GM23338 (cell line): Measurements from ENCODE around the gene MYOM1. TPM values are rescaled to one million over a fixed set of nuclear protein-coding genes. Genes with fewer than 3 reads are reported as not detected.
A peak's percentile ranks its signal among the peaks of the same experiment; 100 is the strongest.

Source experiments
- ATAC-seq: fragments of 200-7000 bp; cut with Tn5 transposase; 3 replicates; pipeline ENCODE4 v1.9.1; 2020
- DNase-seq: peaks from one replicate; pipeline ENCODE4 v3.0.0-alpha.2; 2015; ENCODE audit warnings: low spot score
- H2AFZ ChIP-seq: fragments of 200-600 bp; sonication (generic); 2 replicates; pipeline ENCODE4 v1.8.0; 2016; ENCODE audit warnings: antibody characterized with exemption, mild to moderate bottlenecking, moderate library complexity
- H3F3A ChIP-seq: fragments of 200-600 bp; sonication (generic); replicated peaks from 2 replicates; pipeline ENCODE4 v1.8.0; 2017; ENCODE audit warnings: antibody characterized with exemption, mixed run types, low read depth
- H3K27ac ChIP-seq: fragments of 200-600 bp; sonication (generic); 2 replicates; pipeline ENCODE4 v1.6.1; 2016; ENCODE audit warnings: low read depth
- H3K27me3 ChIP-seq: fragments of 200-600 bp; sonication (generic); 2 replicates; pipeline ENCODE4 v1.8.0; 2016; ENCODE audit warnings: mild to moderate bottlenecking, mixed run types, moderate library complexity; ENCODE audit not compliant: insufficient read depth
- H3K36me3 ChIP-seq: fragments of 200-600 bp; sonication (generic); 2 replicates; pipeline ENCODE4 v1.8.0; 2016; ENCODE audit warnings: mild to moderate bottlenecking; ENCODE audit not compliant: insufficient read depth
- H3K4me1 ChIP-seq: fragments of 200-600 bp; sonication (generic); 2 replicates; pipeline ENCODE4 v1.8.0; 2016; ENCODE audit warnings: mild to moderate bottlenecking, moderate library complexity; ENCODE audit not compliant: insufficient read depth
- H3K4me2 ChIP-seq: fragments of 200-600 bp; sonication (generic); 2 replicates; pipeline ENCODE4 v1.7.1; 2017; ENCODE audit warnings: mixed run types
- H3K4me3 ChIP-seq: fragments of 200-600 bp; sonication (generic); 2 replicates; pipeline ENCODE4 v1.6.1; 2016; ENCODE audit warnings: mixed run types
- H3K79me2 ChIP-seq: fragments of 200-600 bp; sonication (generic); replicated peaks from 2 replicates; pipeline ENCODE4 v1.8.0; 2017; ENCODE audit warnings: mild to moderate bottlenecking; ENCODE audit not compliant: insufficient read depth
- H3K9me2 ChIP-seq: fragments of 200-600 bp; sonication (generic); 2 replicates; pipeline ENCODE4 v1.8.0; 2017; ENCODE audit not compliant: insufficient read depth
- H4K20me1 ChIP-seq: fragments of 200-600 bp; sonication (generic); replicated peaks from 2 replicates; pipeline ENCODE4 v1.8.0; 2017; ENCODE audit warnings: mild to moderate bottlenecking; ENCODE audit not compliant: insufficient read depth
- H3K27ac Mint-ChIP-seq: 2 replicates; pipeline ENCODE4 v1.8.0; 2020; ENCODE audit warnings: inconsistent platforms, mild to moderate bottlenecking, moderate library complexity, mixed read lengths
- H3K27me3 Mint-ChIP-seq: 3 replicates; pipeline ENCODE4 v1.8.0; 2022; ENCODE audit warnings: low read depth, mild to moderate bottlenecking, moderate library complexity, mixed read lengths, inconsistent platforms; ENCODE audit not compliant: insufficient read depth, poor library complexity
- H3K36me3 Mint-ChIP-seq: 3 replicates; pipeline ENCODE4 v1.8.0; 2021; ENCODE audit warnings: low read depth, mild to moderate bottlenecking, inconsistent platforms, moderate library complexity, mixed read lengths
- H3K4me1 Mint-ChIP-seq: 3 replicates; pipeline ENCODE4 v1.8.0; 2020; ENCODE audit warnings: mild to moderate bottlenecking, inconsistent platforms, mixed read lengths
- H3K4me3 Mint-ChIP-seq: 3 replicates; pipeline ENCODE4 v1.8.0; 2021; ENCODE audit warnings: moderate library complexity, mild to moderate bottlenecking, inconsistent platforms, mixed read lengths
- H3K9me3 Mint-ChIP-seq: 3 replicates; pipeline ENCODE4 v1.8.0; 2020; ENCODE audit warnings: moderate library complexity, mild to moderate bottlenecking, inconsistent platforms, mixed read lengths
- CREB1 ChIP-seq: fragments of 250-450 bp; sonication (Bioruptor Pico); IDR thresholded peaks from 2 replicates; pipeline ENCODE4 v1.5.0; 2020; ENCODE audit warnings: low read depth, mild to moderate bottlenecking, moderate library complexity
- JUNB ChIP-seq: IDR thresholded peaks from one replicate; pipeline ENCODE4 v1.6.1; 2016; ENCODE audit warnings: antibody characterized with exemption; ENCODE audit not compliant: unreplicated experiment
- NANOG ChIP-seq: IDR thresholded peaks from 2 replicates; pipeline ENCODE4 v1.6.1; 2016; ENCODE audit warnings: antibody characterized with exemption, borderline replicate concordance
- POLR2AphosphoS5 ChIP-seq: IDR thresholded peaks from 2 replicates; pipeline ENCODE4 v1.6.1; 2016; ENCODE audit warnings: antibody characterized with exemption, low read depth
- STAT1 ChIP-seq: IDR thresholded peaks from one replicate; pipeline ENCODE4 v1.6.1; 2016; ENCODE audit warnings: antibody characterized with exemption; ENCODE audit not compliant: unreplicated experiment
- ZNF114 ChIP-seq: fragments of 250-450 bp; sonication (Bioruptor Pico); IDR thresholded peaks from 2 replicates; pipeline ENCODE4 v1.5.0; 2020; ENCODE audit warnings: mild to moderate bottlenecking, moderate library complexity
- ZNF331 ChIP-seq: fragments of 250-450 bp; sonication (Bioruptor Pico); IDR thresholded peaks from 2 replicates; pipeline ENCODE4 v1.5.0; 2020; ENCODE audit warnings: low read depth, mild to moderate bottlenecking, moderate library complexity
- polyA plus RNA-seq: library from polyadenylated mRNA; unstranded; fragments of >200 nt; fragmentation: Nextera tagmentation; extraction: Ambion mirVana; gene quantifications from 2 replicates; pipeline ENCODE4 v1.2.1, GENCODE V29; 2016
- total RNA-seq: library from RNA; depleted of rRNA; stranded (reverse); fragments of >200 nt; shearing (Covaris generic); gene quantifications from 2 replicates; pipeline ENCODE4 v1.2.3, GENCODE V29; 2014
- TF ChIP-seq, protein P1 (sequence below), 2 experiments: fragments of 200-600 bp in 1 of 2; sonication (generic) in 1 of 2; conservative IDR thresholded peaks; 2 replicates each; pipeline versions ENCODE4 v1.5.1 to v1.6.1; 2016 to 2017; ENCODE audit warnings: antibody characterized with exemption in 2 of 2, low read depth in 2 of 2, mild to moderate bottlenecking in 2 of 2, moderate library complexity in 1 of 2
- TF ChIP-seq, protein P2 (sequence below): IDR thresholded peaks from 2 replicates; pipeline ENCODE4 v1.6.1; 2016; ENCODE audit warnings: antibody characterized with exemption

Gene MYOM1
- total and polyA plus RNA-seq, 2 experiments from 2014 or later: 0.27 to 0.38 TPM

DNA sequence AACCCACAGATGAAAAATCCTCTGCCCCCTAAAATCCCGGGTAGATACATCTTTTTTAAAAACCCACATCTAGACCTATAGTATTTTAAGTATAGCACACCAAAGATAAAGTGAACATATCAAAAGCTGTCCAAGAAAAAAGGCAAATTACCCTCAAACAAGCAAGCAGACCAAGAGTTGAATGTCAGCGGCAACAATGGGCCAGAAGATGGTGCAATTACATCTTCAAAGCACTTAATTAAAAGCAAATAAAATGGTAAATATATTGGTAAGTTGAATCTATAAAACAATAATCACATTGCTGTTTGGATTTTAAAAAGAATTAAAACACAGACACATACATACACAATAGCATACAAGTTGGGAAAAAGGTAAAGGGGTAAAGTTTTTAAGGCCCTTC lies 98.5 kb downstream of the MYOM1 start:
- Histone ChIP-seq H3K9me2 (no peaks in the 10 kb centered on the region), H3K4me2 (no peak overlapping the region), H3K79me2 (no peaks in the 10 kb centered on the region), H3F3A (no peaks in the 10 kb centered on the region), H4K20me1 (no peaks in the 10 kb centered on the region), H3K4me1 (peaks cover 8% of the 10 kb centered on the region; the same call in 1 of the 2 replicates), H3K27me3 (no peaks in the 10 kb centered on the region), H3K27ac (no peak overlapping the region), H3K36me3 (no peaks in the 10 kb centered on the region), H2AFZ (no peak overlapping the region), H3K4me3 (no peak overlapping the region)
- Mint-ChIP-seq H3K9me3 (no peaks in the 10 kb centered on the region; the same call in 2 of the 3 replicates), H3K36me3 (no peaks in the 10 kb centered on the region), H3K27ac (no peak overlapping the region), H3K4me3 (no peak overlapping the region), H3K27me3 (peaks cover 2% of the 10 kb centered on the region), H3K4me1 (peaks cover 15% of the 10 kb centered on the region; the same call in 2 of the 3 replicates)
- no peak for TF ChIP-seq ZNF114 (CRISPR knock-in tag)
- TF ChIP-seq, protein P1, sequence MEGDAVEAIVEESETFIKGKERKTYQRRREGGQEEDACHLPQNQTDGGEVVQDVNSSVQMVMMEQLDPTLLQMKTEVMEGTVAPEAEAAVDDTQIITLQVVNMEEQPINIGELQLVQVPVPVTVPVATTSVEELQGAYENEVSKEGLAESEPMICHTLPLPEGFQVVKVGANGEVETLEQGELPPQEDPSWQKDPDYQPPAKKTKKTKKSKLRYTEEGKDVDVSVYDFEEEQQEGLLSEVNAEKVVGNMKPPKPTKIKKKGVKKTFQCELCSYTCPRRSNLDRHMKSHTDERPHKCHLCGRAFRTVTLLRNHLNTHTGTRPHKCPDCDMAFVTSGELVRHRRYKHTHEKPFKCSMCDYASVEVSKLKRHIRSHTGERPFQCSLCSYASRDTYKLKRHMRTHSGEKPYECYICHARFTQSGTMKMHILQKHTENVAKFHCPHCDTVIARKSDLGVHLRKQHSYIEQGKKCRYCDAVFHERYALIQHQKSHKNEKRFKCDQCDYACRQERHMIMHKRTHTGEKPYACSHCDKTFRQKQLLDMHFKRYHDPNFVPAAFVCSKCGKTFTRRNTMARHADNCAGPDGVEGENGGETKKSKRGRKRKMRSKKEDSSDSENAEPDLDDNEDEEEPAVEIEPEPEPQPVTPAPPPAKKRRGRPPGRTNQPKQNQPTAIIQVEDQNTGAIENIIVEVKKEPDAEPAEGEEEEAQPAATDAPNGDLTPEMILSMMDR (conservative IDR thresholded peaks at IDR 0.05; ENCODE audit: low read depth in 2 of 2): peak; percentile 34 to 39; a peak in 3 of 4 replicates
- TF ChIP-seq, protein P2, sequence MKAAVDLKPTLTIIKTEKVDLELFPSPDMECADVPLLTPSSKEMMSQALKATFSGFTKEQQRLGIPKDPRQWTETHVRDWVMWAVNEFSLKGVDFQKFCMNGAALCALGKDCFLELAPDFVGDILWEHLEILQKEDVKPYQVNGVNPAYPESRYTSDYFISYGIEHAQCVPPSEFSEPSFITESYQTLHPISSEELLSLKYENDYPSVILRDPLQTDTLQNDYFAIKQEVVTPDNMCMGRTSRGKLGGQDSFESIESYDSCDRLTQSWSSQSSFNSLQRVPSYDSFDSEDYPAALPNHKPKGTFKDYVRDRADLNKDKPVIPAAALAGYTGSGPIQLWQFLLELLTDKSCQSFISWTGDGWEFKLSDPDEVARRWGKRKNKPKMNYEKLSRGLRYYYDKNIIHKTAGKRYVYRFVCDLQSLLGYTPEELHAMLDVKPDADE: no peak
- DNase-seq: no peak
- ATAC-seq: no peak

DNA sequence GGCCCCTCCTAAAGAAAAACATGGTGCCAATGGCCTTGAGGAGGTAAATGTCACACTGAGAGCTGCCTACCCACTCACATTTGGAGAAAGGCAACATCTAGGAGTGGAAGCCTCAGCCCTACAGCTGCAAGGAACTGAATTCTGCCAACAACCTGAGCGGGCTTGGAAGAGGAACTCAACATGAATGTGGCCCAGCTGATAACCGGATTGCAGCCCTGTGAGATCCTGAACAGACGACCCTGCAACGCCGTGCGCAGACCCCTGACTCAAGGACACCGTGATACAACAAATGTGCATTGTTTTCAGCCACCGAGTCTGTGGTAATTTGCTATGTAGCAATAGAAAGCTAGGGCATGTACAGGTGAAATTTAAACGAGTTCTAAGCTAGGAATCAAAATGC lies 99.4 kb downstream of the MYOM1 start:
- H2AFZ ChIP-seq: no peak overlapping the region
- 0 out of 2 replicates have a peak, but pooled peaks cover 4% of the 10 kb centered on the region for H3K27me3 ChIP-seq
- TF ChIP-seq, protein P1 (conservative IDR thresholded peaks at IDR 0.05; ENCODE audit: low read depth in 2 of 2): no peak
- no peak for TF ChIP-seq NANOG
- no peak for TF ChIP-seq POLR2AphosphoS5
- no peak for TF ChIP-seq JUNB
- TF ChIP-seq, protein P2: no peak
- TF ChIP-seq STAT1: no peak
- TF ChIP-seq CREB1 (CRISPR knock-in tag): no peak
- no peak for TF ChIP-seq ZNF331 (CRISPR knock-in tag)
- H3K4me1 ChIP-seq: peaks cover 8% of the 10 kb centered on the region; the same call in 1 of the 2 replicates
- ATAC-seq (no peak), DNase-seq (no peak)
- no peak overlapping the region for H3K27ac ChIP-seq
- no peaks in the 10 kb centered on the region for H3K36me3 ChIP-seq
- no peak overlapping the region for H3K27ac Mint-ChIP-seq
- H3K27me3 Mint-ChIP-seq: peaks cover 3% of the 10 kb centered on the region
- no peaks in the 10 kb centered on the region; the same call in 2 of the 3 replicates for H3K9me3 Mint-ChIP-seq
- H4K20me1 ChIP-seq: no peaks in the 10 kb centered on the region
- no peaks in the 10 kb centered on the region for H3F3A ChIP-seq
- H3K9me2 ChIP-seq: no peaks in the 10 kb centered on the region
- no peaks in the 10 kb centered on the region for H3K36me3 Mint-ChIP-seq
- H3K79me2 ChIP-seq: no peaks in the 10 kb centered on the region
- H3K4me3 Mint-ChIP-seq: no peak overlapping the region
- H3K4me3 ChIP-seq: no peak overlapping the region
- H3K4me1 Mint-ChIP-seq: peaks cover 20% of the 10 kb centered on the region; the same call in 2 of the 3 replicates
- no peak overlapping the region for H3K4me2 ChIP-seq
